ENCODE results near the gene BBS9.

The BBS9 gene

GRCh38 chr7:33590916-33591315 lies 461.6 kb downstream of the BBS9 start:
- no peak for DNase-seq (ENCODE audit: extremely low read depth in 1 of 2, low read depth in 1 of 2)

- DNase-seq (ENCODE audit: extremely low read depth in 1 of 2, low read depth in 1 of 2) = no peak
These were observed 462.1 kb downstream of the BBS9 start for GRCh38 chr7:33591490-33591889.

GRCh38 chr7:33592718-33593117 lies 463.4 kb downstream of the BBS9 start:
- no peak for DNase-seq (ENCODE audit: extremely low read depth in 1 of 2, low read depth in 1 of 2)

DNA sequence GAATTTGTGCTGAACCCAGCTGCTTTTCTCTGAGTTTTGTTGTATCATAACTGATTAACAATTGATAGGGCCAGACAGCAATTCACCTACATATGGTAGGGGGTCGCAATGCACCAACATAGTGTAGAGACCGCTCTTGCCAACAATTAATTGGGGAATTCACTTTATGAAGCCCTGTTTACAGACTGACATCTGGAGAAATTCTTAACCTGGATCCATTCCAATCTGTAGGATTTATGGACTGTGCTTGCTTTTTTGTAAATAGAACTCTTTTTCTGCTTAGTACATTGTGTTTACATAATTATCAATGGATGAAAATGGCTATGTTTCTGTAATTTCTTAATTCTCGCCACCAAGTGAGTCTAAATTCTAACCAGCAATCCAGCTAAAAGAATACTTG lies 464.2 kb downstream of the BBS9 start:
- no peak for DNase-seq (ENCODE audit: extremely low read depth in 1 of 2, low read depth in 1 of 2)

DNA sequence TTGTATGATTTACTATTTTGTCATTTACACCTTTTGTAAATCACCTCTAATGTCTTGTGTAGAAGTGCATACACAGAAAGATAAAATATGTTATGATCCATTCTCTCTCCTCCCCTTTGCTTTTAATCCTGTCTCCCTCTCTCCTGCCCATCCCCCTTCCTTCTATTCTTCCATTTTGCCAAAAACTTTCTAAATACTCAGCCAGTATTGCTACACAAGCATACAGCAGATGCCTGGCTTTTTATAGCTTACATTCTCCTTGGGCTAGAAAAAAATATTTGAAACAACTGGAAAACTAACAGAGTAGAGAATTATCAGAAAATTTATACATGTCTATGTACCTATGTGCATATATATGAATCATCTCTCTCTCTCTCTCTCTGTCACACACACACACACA lies 467.3 kb downstream of the BBS9 start:
- no peak for DNase-seq (ENCODE audit: extremely low read depth in 1 of 2, low read depth in 1 of 2)

DNA sequence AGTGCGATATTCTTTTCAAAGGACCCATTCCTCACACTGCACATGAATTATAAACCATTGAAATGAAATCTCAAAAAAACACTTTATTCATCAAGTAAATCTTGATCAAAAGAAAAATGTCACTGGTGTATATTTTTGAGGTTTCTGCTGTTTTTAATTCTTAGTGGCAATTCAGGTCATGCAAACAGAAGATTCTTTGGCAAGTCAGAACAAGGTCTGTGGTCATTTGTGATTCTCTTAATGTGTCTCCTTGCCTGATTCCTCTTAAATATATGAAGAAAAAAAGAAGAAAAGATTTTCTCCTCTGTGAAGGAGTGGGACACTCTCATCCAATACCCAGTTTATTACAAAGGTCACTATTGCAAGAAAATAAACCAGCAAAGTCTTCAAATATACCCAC lies 467.8 kb downstream of the BBS9 start:
- DNase-seq (ENCODE audit: extremely low read depth in 1 of 2, low read depth in 1 of 2) = no peak

- DNase-seq (ENCODE audit: extremely low read depth in 1 of 2, low read depth in 1 of 2) = no peak
These were observed 471.7 kb downstream of the BBS9 start for GRCh38 chr7:33601101-33601500.

GRCh38 chr7:33601884-33602283 lies 472.5 kb downstream of the BBS9 start:
- DNase-seq (ENCODE audit: extremely low read depth in 1 of 2, low read depth in 1 of 2) = no peak

DNA sequence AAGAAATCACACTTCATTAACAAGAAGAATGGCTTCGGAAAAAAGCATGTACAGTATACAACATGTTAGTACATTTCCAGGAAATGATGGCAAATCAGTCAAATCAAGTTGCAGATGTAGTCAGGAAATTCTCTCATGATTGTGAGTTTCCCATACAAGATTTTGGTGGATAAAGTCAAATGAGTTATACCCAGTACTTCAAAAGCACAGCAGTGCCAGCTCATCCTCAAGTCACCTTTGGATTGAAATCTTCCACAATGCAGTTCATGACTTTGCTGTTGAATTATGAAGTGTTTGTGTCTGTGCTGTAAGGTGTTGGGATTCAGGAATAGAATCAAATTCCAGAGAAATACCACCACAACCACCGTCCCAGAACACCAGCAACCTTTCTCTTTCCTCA lies 474.7 kb downstream of the BBS9 start:
- DNase-seq (ENCODE audit: extremely low read depth in 1 of 2, low read depth in 1 of 2) = no peak

GRCh38 chr7:33610918-33611317 lies 481.6 kb downstream of the BBS9 start:
- no peak for DNase-seq (ENCODE audit: extremely low read depth in 1 of 2, low read depth in 1 of 2)

DNA sequence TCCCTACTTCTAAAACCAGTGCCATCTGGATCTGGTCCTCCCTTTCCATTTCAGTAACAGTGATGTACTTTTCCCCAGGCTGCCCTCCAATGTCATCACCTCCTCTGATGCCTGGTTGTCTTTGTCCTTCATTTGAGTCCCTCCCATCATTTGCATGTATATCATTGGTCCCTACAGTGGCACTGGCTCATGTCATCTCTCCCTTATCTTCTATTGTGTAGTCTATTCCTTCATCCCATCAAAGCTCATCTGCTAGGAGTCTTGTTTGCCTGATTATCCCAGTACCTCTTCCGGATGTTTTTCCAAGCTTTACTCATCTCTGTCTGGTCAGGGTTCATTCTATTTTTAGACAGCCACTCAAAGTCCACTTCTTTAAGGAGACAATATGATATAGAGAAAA lies 483.1 kb downstream of the BBS9 start:
- no peak for DNase-seq (ENCODE audit: extremely low read depth in 1 of 2, low read depth in 1 of 2)

GRCh38 chr7:33614357-33615117 lies 485.2 kb downstream of the BBS9 start:
- DNase-seq (ENCODE audit: extremely low read depth in 1 of 2, low read depth in 1 of 2) = no peak

DNA sequence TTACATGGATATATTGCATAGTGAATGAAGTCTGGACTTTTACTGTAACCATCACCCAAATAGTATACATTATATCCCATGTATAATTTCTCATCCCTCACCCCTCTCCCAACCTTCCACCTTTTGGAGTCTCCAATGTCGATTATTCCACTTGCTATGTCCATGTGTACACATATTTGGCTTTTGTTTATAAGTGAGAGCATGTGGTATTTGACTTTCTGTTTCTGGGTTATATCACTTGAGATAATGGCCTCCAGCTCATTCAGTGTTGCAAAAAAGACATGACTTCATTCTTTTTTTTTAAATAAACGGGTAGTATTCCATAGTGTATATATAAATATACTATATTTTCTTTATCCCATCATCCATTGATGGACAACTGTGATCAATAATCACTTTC lies 487.4 kb downstream of the BBS9 start:
- DNase-seq (ENCODE audit: extremely low read depth in 1 of 2, low read depth in 1 of 2) = no peak

- no peak for DNase-seq (ENCODE audit: extremely low read depth in 1 of 2, low read depth in 1 of 2)
These were observed 489.9 kb downstream of the BBS9 start for GRCh38 chr7:33619264-33619663.

- no peak for DNase-seq (ENCODE audit: extremely low read depth in 1 of 2, low read depth in 1 of 2)
These were observed 493.9 kb downstream of the BBS9 start for GRCh38 chr7:33623267-33623666.

DNA sequence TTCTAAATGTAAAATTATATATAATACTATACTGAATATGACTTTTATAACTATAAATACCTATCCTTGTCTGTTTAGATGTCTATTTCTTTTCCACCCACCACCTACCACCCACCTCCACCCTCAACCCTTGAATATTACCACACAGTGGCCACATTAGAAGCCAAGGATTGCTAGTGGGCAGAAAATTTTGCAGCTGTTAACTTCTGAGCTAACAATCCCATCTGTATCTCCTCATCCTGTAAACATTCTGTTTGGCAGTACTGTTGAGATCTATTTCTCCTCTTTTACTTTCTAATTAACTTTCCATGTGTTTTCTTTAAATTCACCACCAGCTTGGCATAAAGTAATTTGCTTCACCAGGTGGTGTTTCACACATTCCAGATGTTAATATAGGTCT lies 494.9 kb downstream of the BBS9 start:
- no peak for DNase-seq (ENCODE audit: extremely low read depth in 1 of 2, low read depth in 1 of 2)

GRCh38 chr7:33626869-33627268 lies 497.5 kb downstream of the BBS9 start:
- DNase-seq (ENCODE audit: extremely low read depth in 1 of 2, low read depth in 1 of 2) = no peak

DNA sequence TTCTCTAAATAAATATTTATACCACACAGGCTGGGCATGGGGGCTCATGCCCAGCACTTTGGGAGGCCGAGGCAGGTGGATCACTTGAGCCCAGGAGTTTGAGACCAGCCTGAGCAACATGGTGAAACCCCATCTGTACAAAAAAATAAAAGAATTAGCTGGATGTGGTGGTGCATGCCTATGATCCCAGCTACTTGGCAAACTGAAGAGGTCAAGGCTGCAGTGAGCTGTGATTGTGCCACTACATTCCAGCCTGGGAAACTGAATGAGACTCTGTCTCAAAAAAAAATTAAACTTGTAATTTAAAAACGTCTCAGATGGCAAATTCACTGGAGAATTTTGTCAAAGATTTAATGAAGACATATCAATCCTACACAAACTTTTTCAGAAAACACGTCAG lies 498.4 kb downstream of the BBS9 start:
- no peak for DNase-seq (ENCODE audit: extremely low read depth in 1 of 2, low read depth in 1 of 2)

- no peak for DNase-seq (ENCODE audit: extremely low read depth in 1 of 2, low read depth in 1 of 2)
These were observed 499.5 kb downstream of the BBS9 start for GRCh38 chr7:33628894-33629293.

DNA sequence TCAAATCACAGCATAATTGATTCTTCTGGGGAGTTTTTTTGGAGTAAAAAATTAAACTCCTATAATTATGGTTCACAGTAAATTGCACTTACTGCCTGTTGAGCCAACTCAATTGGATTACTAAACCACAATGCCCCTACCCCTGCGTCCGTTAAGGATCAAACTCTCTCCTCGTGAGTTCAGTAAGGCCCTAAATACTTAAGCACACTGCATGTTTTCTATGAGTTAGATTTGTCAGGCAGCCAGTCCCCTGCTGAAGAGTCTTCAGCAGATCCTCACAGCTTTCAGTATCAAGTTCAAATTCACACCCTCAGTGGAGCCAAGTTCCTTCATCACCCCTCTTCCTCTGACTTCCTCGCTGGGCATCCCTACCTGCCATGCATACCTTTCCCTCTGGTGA lies 501.0 kb downstream of the BBS9 start:
- no peak for DNase-seq (ENCODE audit: extremely low read depth in 1 of 2, low read depth in 1 of 2)

DNA sequence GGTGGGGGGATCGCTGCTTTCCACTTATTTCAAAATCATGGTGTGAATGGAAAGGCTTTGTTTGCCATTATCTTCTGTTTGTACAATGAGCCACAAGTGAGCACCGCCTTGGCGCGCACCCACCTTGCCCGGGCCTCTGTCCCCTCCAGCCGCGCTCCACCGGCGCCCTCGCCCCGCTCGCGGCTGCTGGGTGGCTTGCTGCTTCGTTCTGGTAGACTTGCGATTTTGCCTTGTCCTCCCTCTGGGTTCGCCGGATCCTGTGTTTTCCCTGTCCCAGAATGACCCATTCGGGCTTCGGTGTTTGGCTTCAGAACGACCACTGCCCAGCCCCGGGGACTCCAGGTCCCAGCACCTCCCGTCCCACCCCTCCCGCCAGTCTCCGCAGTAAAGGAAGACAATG lies 503.0 kb downstream of the BBS9 start:
- no peak for DNase-seq (ENCODE audit: extremely low read depth in 1 of 2, low read depth in 1 of 2)

- no peak for DNase-seq (ENCODE audit: extremely low read depth in 1 of 2, low read depth in 1 of 2)
These were observed 503.6 kb downstream of the BBS9 start for GRCh38 chr7:33632840-33633525.

DNA sequence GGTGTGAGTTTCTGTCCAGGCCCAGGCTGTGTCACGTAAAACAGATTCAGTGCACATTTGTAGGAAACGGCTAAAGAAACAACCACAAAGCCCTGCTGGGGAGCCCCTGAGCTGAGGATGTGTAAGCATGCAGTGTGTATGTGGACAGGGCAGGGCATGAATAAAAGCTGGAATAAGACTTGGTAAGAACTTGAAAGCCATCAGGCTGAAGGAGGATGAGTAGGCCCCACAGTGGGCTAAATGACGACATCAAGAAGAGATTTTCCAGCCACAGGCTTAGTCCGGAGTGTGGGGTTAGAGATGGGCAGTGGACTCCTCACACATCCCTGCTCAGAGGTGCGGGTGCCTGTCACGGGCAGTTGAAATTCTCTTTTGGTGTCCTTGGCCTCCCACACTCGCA lies 505.2 kb downstream of the BBS9 start:
- DNase-seq (ENCODE audit: extremely low read depth in 1 of 2, low read depth in 1 of 2) = no peak
